ENCODE data around the gene ETFA.

The ETFA gene

GRCh38 chr15:76165951-76166350, 145.3 kb downstream of the ETFA start:
- Histone ChIP-seq H3K4me1 (ENCODE audit: low read depth, poor library complexity, severe bottlenecking) (no peaks in the 10 kb centered on the region), H3K4me2 (no peak overlapping the region), H3K4me3 (IDR thresholded peaks at IDR 0.05; ENCODE audit: insufficient read depth, low read depth, low read length) (no peak overlapping the region), H3K27ac (no peak overlapping the region), H3K36me3 (ENCODE audit: insufficient read depth) (no peaks in the 10 kb centered on the region), H3K9ac (no peak overlapping the region), H4K20me1 (ENCODE audit: insufficient read depth) (no peaks in the 10 kb centered on the region), H2AFZ (ENCODE audit: low read depth) (no peak overlapping the region), H3K27me3 (ENCODE audit: insufficient read depth, low read depth) (no peaks in the 10 kb centered on the region), H3K79me2 (ENCODE audit: insufficient read depth, low read depth) (no peaks in the 10 kb centered on the region)
- no peak for TF ChIP-seq CTCF (conservative IDR thresholded peaks at IDR 0.05; ENCODE audit: low read depth, low read length)

Measured in KMS-11 (cell line).